Nucleus accumbens (tissue), 56 donors: Measurements from ENCODE around the gene ALOXE3.
"Not testable (repeated sequence)": the region's sequence is repeated elsewhere in the genome, so short reads cannot be mapped to it uniquely, and the experiment has no call there.

ENCODE experiments used
- DNase-seq, 56 donors: peaks; one replicate each; lab custom pipeline; 2025; lab: John Stamatoyannopoulos, UW

Gene ALOXE3

DNA sequence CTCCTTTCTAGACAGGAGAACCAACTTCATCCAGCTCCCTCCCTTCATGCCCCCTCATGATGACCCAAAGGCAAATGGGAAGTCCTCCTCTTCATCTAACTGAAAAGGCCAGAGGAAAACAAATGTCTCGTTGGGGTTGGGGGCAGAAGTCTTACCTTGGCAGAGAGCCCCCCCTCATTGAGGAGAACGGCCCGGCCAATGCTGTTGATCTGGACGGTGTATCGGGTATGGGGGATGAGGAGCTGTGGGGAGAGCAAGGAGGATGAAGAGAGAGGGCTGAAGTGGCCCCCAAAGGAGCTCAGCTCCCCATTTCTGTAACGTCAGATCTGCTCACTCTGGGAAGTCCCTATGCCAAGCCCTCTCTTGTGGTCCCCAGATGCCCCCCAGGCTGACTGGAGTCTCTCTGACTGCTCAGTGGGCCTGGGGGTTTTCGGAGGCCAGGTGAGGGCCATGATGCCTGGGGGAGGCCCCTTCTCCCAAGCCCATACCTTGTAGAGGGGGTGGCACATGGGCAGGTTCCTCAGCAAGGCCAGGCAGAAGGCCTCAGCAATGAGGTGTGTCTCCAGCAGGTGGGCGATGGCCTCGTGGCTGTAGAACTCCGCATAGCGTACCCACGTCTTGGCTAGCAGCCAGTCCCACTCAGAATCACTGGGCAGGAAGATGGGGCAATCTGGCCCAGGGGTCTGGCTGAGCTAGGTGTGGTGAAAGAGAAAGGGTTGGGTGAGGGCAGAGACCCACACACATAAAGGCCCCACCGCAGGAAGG is 41.6 kb downstream of the ALOXE3 start:
- DNase-seq, result no peak

DNA sequence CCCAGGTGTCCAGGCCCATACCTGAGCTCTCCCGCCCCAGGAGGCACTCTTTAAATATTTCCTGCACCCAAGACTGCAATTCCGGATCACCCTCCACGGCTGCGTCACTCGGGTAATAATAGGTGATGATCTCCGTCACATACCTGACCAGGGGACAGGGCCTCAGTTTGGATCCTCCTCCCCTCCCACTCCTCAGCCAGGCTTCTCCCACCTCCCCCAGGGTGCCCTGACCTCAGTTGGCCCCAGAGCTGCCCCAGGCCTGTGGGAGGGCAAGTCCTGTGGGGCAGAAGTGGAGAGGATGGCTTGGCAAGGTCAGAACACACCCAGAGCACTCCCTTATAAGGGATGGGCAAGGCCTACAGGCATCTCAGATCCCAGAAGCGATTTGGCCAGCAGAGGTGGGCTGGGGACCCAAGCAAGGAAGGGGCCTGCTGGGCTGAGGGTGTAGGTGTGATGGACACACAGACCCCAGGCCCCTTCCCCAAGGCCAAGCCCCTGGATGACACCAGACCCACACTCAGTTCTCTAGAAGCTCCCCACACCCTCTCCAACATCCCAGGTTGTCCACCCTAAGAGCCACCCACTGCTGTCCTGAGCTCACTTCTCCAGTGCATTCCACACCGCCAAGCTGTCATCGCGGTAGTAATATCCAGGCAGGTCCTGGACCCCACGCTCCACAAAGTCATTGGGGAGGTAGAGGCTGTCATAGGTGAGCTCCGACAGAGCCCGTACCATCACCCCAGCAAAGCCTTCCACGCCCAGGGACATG is 42.6 kb downstream of the ALOXE3 start:
- no peak for DNase-seq

DNA sequence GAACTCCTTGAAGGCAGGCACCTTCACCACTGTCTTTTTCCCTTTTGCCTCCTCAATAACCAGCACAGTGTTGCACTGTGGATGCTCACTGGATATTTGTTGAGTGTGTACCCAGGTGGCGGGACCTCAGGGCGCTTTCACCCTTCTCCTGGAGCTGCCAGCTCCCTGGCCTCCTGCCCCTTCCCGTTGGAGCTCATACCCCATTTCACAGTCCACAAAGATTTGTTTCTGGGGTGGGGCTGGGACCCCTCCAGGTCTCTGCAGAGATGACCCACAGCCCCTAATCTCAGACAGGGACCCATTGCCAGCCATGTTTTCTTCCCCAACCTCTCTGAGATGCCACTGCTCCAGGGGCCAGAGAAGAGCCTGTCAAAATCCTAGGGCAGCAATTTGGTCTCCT is 43.2 kb downstream of the ALOXE3 start:
- no peak for DNase-seq

DNA sequence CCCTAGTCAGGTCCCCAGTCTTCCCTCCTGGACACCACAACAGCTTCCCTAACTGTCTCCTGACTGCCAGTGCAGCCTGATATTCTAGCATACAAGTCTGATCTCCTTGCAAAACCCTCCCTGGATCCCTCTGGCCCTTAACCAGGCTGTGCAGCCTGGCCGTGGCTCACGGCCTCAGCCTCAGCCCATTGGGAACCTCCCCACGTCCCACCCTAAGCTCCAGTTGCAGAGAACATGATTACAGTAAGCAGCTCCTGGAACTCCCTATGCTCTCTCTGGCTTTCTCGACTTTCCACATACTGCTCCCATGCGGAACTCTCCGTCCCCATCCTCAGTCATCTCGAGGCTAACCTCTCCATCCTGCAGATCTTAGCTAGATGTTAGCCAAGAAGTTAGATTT is 43.8 kb downstream of the ALOXE3 start:
- DNase-seq, result no peak

DNA sequence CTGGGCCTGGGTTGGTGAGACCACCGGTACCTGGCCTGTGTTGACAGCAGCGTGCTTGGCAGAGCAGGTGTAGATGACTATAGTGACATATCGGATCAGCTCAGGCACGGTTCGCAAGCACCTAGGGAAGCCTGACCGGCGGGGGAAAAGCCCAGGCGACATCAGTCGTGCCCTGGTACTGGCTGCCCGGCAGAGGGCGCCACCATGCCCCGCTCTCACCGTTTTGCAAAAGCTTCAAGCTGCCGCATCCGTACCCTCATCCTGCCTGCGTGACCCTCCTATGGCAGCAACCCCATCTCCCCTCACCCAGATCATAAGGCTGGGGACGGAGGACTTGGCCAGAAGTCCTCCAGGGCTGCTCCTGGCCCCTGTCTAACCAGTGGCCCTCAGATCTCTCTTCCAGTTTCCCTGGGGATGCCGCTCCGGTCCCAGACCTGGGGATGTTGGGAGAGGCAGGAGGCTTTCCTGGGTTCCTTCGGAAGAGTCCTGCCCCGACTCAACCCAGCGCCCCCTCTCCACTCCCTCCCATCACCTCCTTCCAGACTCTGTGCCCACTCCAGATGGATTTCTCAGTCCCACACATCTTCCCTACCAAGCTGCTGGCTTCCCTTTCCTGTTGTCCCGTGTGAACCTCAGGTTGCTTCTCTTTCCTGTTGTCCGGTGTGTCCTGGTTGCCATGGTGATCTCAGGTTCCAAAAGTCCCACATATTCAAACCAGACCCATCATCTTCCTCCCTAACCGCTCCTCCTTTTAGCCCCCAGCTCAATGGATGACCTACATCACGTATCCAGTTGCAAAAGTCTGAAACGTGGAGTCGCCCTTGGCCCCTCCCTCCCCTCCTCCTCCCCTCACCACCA is 44.5 kb downstream of the ALOXE3 start:
- DNase-seq, result peak in 28 of 56 donors; percentile 3 to 57 (median 20)

DNA sequence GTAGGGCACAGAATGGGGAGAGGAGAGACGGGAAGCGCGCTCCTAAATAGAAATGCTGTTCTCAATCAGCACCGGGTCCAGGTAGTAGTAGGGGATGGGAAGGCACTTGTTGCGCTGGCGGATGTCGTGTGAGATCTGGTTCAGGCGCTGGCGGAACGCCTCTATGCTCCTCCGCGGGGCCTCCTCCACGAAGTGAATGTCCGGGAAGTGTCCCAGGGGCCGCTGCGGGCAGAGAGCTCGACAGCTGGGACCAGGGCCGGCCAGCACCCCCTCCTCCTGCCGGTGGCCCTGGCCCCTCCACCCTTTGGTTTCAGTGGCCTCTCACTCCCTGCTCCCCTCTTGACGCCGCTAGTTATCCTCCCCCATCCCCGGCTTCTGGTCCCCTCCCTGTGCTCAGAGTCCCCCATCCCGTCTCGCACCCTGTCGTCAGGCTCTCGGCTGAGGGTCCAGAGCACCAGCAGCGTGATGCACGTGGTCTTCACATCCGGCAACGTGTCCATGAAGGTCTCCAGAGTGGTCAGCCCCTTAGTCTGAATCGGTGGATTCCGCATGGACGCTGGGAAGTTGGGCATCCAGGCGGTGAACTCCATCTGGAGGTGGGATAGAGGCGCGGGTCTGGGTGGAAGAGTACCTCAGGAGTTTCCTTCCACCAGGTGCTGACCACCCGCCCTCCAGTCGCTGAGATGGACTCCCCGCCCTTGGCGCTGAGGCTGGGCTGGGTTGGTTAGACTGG is 45.4 kb downstream of the ALOXE3 start:
- no peak for DNase-seq

DNA sequence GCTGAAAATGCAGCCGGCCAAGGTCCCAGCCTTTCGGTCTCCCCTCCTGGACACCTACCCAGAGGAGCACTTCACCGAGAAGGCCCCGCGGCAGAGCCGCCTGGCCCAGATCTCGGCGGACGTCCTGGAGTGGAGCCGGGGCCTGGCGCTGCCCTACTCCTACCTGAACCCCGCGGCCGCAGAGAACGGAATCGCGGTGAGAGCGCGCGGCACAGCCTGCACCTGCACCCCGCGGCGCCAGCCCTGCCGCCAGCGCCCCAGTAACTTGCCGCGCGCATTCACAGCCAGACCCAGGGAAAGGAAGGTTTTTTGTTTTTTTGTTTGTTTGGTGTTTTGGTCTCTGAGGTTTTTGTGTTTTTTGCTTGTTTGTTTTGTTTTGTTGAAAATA is 46.0 kb downstream of the ALOXE3 start:
- no peak for DNase-seq

DNA sequence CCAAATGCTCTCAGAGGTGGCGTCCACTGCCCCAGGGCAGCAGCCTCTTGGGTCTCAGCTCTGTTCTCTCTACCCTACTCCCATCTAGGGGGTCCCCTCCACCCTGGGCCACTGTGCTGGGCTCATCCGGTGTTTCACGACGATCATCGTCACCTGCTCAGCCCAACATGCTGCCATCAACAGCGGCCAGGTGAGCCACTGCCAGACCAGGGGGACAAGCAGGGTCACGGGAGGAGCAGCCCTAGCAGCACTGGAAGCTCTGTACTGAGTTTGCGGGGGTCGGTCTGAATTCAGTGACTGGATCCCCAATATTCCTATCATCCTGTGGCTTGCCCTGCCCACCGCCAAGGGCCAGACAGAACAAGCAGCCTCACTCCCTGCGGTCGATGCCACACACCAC is 46.8 kb downstream of the ALOXE3 start:
- DNase-seq, result no peak

DNA sequence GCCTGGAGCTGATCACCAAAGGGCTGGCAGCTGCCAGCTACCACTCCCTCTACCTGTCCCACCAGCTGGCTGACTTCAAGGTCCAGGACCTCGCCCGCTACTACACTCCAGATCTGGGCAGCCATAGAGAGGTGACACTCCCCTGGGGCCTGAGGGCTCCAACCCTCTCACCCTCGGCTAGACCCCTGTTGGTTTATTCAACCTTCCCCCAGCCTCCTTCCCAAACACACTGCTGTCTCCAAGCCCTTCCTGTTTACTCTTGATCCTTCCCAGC is 48.8 kb downstream of the ALOXE3 start:
- DNase-seq, result no peak

DNA sequence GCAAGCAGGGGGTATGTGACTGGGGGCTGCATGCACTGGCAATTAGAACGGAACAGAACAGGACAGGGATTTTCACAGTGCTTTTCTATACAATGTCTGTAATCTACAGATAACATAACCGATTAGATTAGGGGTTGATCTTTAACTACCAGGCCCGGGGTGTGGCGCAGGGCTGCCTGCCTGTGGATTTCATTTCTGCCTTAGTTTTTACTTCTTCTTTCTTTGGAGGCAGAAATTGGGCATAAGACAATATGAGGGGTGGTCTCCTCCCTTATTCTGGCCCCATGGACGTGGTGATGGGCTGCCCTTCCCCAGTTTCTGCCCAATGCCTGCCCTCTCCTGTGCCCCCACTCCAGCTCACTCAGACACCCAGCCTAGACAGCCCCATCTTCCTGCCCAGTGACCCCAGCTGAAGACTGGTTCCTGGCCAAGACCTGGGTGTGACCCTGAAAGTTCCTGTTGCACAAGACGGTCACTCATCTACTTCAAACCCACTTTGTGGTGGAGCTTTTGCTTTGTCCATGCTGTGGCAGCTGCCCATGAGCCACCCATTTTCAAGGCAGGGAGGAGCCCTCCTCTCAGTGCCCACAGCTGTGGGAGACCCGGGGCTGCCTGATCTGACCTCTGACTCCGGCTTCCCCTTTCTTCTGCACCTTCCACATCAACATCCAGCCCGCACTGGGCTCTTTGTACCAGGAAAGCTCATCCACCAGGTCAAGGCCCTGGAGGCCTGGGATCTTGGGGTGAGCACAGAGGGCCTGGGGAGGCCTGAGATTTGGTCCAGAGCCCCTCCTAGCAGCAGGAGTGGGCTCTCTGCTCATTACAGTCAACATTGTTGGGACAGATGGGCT is 49.4 kb downstream of the ALOXE3 start:
- no peak for DNase-seq

DNA sequence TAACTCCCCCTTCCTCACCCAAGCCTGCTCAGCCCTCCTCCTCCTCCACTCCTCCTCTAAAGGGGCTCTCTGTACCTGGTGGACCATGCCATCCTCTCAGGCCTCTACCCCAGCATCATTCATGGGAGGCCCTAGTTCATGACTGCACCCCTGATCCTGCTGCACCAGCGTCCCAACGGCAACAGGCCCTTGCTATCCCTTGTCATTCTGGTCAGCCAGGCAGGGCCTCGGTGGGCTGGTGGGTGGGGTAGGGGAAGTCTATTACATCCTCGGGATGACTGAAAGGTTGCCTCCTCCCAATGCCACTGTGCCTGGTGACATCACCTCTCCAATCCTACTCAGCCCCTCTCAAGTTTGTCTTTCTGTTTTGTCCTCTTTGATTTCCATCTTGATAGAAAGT is 50.5 kb downstream of the ALOXE3 start:
- DNase-seq, result no peak

DNA sequence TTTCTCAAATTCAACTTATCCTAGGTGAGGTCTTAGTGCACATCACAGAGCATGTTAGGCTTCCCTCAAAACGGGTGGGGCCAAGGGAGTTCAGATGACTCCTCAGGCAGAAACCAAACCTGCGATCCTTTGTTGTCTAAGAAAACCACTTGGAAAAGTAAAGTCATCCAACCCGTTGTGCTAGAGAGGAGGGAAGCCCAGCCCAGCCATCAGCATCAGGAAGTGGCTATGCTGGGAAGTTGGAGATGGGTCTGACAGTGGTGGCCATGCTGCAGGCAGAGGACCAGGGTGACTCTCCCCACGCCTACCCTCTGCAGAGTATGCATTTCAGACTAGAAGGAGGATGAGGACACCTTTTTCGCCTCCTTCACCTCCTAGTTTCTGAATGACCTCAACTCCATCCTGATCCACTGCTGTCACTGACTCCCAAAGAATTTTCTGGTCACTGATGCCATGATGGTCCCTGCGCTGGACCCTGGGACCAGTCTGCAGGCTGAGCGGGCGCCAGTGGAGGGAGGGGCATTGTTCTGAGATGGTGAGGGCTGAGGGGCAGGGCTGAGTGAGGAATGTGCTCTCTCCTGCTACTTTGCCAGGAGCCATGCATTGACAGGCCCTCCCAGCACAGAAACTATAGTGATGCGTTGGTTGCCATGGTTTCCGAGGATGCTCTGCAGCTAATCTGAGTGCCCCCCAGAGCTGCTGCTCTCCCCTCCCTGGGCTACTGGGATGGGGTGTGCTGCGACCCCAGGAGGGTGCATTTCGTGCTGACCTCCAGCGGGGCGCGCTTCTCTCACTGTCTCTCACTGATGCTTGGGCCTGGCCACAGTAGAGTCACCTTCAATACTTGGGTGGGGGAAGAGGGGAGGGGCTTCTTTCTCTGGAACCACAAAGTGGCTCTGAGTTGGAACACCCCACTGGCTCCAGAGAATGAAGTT is 51.2 kb downstream of the ALOXE3 start:
- no peak for DNase-seq

DNA sequence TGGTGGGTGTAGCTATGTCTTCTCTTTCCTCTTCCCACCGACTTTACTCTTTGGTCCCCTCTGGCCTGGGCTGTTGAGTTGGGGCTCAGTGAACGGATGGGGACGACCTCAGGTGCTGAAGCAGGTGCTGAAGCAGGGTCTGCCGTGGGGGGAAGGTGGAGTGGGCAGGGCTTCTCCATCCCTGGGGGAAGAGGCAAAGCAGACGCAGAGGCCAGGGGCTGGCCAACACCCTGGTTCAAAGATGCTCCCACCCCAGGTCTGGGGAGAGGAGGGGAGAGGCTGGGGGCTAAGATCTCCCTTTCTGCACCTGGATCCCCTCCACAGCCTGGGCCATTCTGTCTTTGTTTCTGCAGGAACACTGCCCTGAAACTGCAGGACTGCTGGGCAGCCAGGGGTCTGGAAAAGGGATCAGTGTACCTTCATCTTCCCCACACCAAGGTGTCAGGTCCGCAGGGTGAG is 53.7 kb downstream of the ALOXE3 start:
- no peak for DNase-seq

DNA sequence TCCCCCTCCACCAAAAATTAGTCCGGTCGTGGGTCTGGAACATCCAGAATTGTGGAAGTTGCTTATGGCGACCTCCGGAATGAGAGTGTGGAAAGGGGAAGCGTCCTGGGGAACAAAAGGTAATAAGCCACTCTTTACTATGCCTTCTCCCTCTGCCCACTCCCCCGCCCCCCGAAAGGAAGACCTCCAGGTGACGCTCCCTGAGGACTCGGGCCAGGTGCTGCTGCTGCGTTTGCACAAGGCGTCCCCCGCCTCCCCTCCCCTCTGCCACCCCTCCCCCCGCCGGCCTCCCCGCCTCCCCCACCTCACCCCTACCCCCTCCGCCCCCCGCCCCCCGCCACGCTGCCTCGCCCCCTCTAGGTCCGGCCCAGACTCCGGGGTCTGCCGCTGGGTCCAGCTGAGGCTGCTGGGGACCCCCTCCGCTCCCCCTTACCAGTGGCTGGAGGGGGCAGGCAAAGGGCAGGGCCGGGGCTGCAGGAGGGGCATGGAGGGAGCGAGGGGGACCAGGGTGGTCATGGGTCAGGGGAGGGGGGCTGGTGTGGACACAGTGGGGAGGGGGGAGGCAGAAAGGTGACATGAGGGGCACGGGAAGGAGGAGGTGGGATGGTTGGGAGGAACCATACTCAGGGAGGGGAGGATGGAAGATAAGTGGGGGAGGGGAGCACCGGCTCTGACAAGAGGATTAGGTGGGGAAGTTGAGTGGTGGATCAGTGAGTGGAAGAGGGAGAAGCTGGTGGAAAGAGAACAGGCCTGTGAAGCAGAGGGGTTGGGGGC is 54.4 kb downstream of the ALOXE3 start:
- no peak for DNase-seq

DNA sequence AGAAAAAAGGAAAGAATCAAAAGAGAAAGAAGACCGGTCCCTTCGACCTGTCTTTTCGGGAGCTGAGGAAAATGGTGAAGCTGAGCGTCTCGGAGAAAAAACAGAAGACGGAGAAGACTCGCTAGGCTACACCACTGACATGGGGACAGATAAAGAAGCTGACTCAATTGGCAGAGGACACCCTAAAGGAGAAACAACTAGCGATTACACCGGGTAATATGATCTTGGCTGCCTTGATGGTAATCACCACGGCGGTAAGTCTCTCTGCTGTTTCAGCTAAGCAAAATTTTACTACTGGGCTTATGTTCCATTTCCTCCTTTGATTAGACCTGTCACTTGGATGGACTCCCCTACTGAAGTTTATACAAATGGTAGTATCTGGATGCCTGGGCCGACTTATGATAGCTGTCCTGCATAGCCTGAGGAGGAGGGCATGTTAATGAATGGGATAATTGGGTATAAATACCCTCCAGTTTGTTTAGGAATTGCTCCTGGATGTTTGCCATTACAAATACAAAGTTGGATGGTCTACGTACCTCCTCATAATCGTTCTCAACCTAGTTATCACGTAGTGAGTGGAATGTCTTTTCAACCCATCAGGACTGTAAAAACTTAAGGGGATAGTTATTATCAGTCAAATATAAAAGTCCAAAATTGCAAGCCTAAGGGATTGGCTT is 55.4 kb downstream of the ALOXE3 start:
- DNase-seq, result no peak

DNA sequence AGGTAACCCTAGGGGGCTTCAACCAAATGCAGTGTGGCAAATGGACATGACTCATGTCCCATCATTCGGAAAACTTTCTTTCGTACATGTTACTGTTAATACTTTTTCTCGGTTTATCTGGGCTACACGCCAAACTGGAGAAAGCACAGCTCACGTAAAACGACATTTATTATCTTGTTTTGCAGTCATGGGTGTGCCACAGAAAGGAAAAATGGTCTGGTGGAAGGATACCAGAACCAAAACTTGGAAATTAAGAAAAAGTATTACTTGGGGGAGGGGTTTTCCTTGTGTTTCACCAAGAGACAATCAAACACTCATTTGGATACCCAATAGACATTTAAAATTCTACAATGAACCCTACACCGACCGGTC is 55.9 kb downstream of the ALOXE3 start:
- no peak for DNase-seq

DNA sequence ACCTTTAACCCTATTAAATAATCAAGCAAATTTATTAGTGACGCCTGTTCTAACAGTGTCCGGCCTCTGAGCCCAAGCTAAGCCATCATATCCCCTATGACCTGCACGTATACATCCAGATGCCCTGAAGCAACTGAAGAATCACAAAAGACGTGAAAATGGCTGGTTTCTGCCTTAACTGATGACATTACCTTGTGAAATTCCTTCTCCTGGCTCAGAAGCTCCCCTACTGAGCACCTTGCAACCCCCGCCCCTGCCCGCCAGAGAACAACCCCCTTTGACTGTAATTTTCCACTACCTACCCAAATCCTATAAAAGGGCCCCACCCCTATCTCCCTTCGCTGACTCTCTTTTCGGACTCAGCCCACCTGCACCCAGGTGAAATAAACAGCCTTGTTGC is 56.5 kb downstream of the ALOXE3 start:
- DNase-seq, result not testable (repeated sequence)
